NCI-H2081 (cell line): Measurements from ENCODE around the gene CIRBP.

Experiments used
- DNase-seq, 2 experiments: peaks; one replicate each; lab custom pipeline; 2025; lab: John Stamatoyannopoulos, UW

The CIRBP gene

GRCh38 chr19:1255186-1256161, 13.7 kb upstream of the CIRBP start:
- no peak for DNase-seq

GRCh38 chr19:1256646-1257474, 12.3 kb upstream of the CIRBP start:
- no peak for DNase-seq

- DNase-seq: no peak
Measured at GRCh38 chr19:1257475-1258162, 11.5 kb upstream of the CIRBP start.

GRCh38 chr19:1258163-1258492, 11.0 kb upstream of the CIRBP start:
- no peak for DNase-seq

- DNase-seq: no peak
Measured at GRCh38 chr19:1258707-1259205, 10.4 kb upstream of the CIRBP start.

- no peak for DNase-seq
Measured at GRCh38 chr19:1259206-1259875, 9.8 kb upstream of the CIRBP start.

GRCh38 chr19:1259876-1260748, 9.0 kb upstream of the CIRBP start:
- no peak for DNase-seq

GRCh38 chr19:1260749-1261537, 8.2 kb upstream of the CIRBP start:
- peak; percentile 95 to 96 for DNase-seq

- DNase-seq: no peak
Measured at GRCh38 chr19:1261538-1261797, 7.7 kb upstream of the CIRBP start.

GRCh38 chr19:1261798-1262622, 7.1 kb upstream of the CIRBP start:
- no peak for DNase-seq

- DNase-seq: no peak
Measured at GRCh38 chr19:1262623-1263123, 6.5 kb upstream of the CIRBP start.

GRCh38 chr19:1263188-1263587, 5.9 kb upstream of the CIRBP start:
- DNase-seq: no peak

- DNase-seq: no peak
Measured at GRCh38 chr19:1264801-1265614, 4.1 kb upstream of the CIRBP start.

- DNase-seq: peak in 1 of 2 experiments; percentile 54
Measured at GRCh38 chr19:1265615-1266128, 3.5 kb upstream of the CIRBP start.

- peak; percentile 87 to 89 for DNase-seq
Measured at GRCh38 chr19:1266129-1266915, 2.8 kb upstream of the CIRBP start.

- DNase-seq: peak in 1 of 2 experiments; percentile 56
Measured at GRCh38 chr19:1266916-1267476, 2.1 kb upstream of the CIRBP start.
